MM.1S (cell line): ENCODE data around the gene PLEKHG4.

Source experiments
- DNase-seq: peaks from one replicate; pipeline ENCODE4 v3.0.0-alpha.2; 2015
- H2AFZ ChIP-seq: fragments of 300-600 bp; sonication (generic); 2 replicates; pipeline ENCODE4 v1.6.0; 2016; ENCODE audit warnings: antibody characterized with exemption, low read length
- H3F3A ChIP-seq: fragments of 300-600 bp; sonication (generic); 2 replicates; pipeline ENCODE4 v1.6.1; 2016; ENCODE audit warnings: mild to moderate bottlenecking, antibody characterized with exemption, low read length, moderate library complexity, mixed read lengths; ENCODE audit not compliant: insufficient read depth
- H3K27ac ChIP-seq: fragments of 300-600 bp; sonication (generic); 2 replicates; pipeline ENCODE4 v1.5.1; 2016; ENCODE audit warnings: mild to moderate bottlenecking, low read length
- H3K27me3 ChIP-seq: fragments of 300-600 bp; sonication (generic); replicated peaks from 2 replicates; pipeline ENCODE4 v1.6.0; 2016; ENCODE audit warnings: low read length; ENCODE audit not compliant: insufficient read depth
- H3K36me3 ChIP-seq: fragments of 300-600 bp; sonication (generic); replicated peaks from 2 replicates; pipeline ENCODE4 v1.6.1; 2016; ENCODE audit warnings: mild to moderate bottlenecking, low read length, mixed read lengths; ENCODE audit not compliant: insufficient read depth
- H3K4me1 ChIP-seq: fragments of 300-600 bp; sonication (generic); 2 replicates; pipeline ENCODE4 v1.6.1; 2016; ENCODE audit warnings: low read length, mixed read lengths
- H3K4me2 ChIP-seq: fragments of 300-600 bp; sonication (generic); 2 replicates; pipeline ENCODE4 v1.6.0; 2016; ENCODE audit warnings: low read depth, low read length
- H3K4me3 ChIP-seq: fragments of 300-600 bp; sonication (generic); 2 replicates; pipeline ENCODE4 v1.5.1; 2016; ENCODE audit warnings: low read length, mixed read lengths
- H3K79me2 ChIP-seq: fragments of 300-600 bp; sonication (generic); 2 replicates; pipeline ENCODE4 v1.6.1; 2016; ENCODE audit warnings: mixed run types, low read length, mixed read lengths
- H3K9ac ChIP-seq: fragments of 300-600 bp; sonication (generic); 2 replicates; pipeline ENCODE4 v1.6.1; 2016; ENCODE audit warnings: low read length, mixed read lengths
- H3K9me2 ChIP-seq: fragments of 300-600 bp; sonication (generic); replicated peaks from 2 replicates; pipeline ENCODE4 v1.6.1; 2016; ENCODE audit warnings: mild to moderate bottlenecking, low read length, mixed read lengths; ENCODE audit not compliant: insufficient read depth
- H3K9me3 ChIP-seq: fragments of 300-600 bp; sonication (generic); replicated peaks from 2 replicates; pipeline ENCODE4 v1.6.1; 2016; ENCODE audit warnings: mild to moderate bottlenecking, low read length, mixed read lengths; ENCODE audit not compliant: insufficient read depth
- H4K20me1 ChIP-seq: fragments of 300-600 bp; sonication (generic); 2 replicates; pipeline ENCODE4 v1.6.1; 2016; ENCODE audit warnings: mild to moderate bottlenecking, low read length, moderate library complexity, mixed read lengths; ENCODE audit not compliant: insufficient read depth
- EZH2 ChIP-seq: fragments of 300-600 bp; sonication (generic); optimal IDR thresholded peaks from 2 replicates; pipeline ENCODE3; 2017; ENCODE audit warnings: low read depth, mild to moderate bottlenecking, antibody characterized with exemption, low read length, mixed read lengths
- EZH2phosphoT487 ChIP-seq: fragments of 300-600 bp; sonication (generic); IDR thresholded peaks from 2 replicates; pipeline ENCODE4 v1.6.1; 2018; ENCODE audit warnings: antibody characterized with exemption, low read length
- TF ChIP-seq, protein P1 (sequence below): fragments of 300-600 bp; sonication (generic); IDR thresholded peaks from 2 replicates; pipeline ENCODE4 v1.5.1; 2016; ENCODE audit warnings: antibody characterized with exemption, low read length, mixed read lengths

Gene PLEKHG4

DNA sequence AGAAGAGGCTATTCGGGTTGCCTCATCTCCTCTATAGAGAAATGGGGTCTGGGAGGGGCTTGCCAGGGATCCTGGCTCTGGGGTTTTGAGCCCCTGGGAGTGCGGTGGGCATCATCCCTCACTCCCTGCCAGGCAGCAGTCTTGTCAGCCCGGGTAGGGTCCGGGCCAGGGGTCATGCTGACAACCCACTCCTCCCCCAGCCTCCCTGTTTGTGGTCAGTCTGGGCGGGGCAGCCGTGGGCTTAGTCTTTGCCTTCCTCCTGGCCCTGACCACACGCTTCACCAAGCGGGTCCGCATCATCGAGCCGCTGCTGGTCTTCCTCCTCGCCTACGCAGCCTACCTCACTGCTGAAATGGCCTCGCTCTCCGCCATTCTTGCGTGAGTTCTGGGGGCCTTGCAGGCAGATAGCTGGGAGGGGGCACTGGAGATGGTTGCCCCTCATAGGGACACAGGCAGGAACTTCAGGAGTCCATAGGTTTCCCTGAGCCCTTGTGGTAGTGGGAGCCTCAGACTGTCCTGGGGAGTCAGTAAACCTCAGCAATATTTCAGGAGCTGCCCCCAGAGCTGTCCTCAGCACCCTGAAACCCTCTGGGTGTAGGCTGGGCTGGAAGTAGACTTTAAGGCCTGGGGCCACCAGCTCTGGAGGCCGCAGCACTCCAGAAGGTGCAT is 23.6 kb upstream of the PLEKHG4 start:
- no peaks in the 10 kb centered on the region for H3K36me3 ChIP-seq
- H3K27ac ChIP-seq: no peak overlapping the region
- DNase-seq: no peak
- H2AFZ ChIP-seq: no peak overlapping the region
- no peaks in the 10 kb centered on the region for H3K9me2 ChIP-seq
- no peak overlapping the region for H3K4me2 ChIP-seq
- H4K20me1 ChIP-seq: no peaks in the 10 kb centered on the region
- no peaks in the 10 kb centered on the region for H3K79me2 ChIP-seq
- H3K9me3 ChIP-seq: no peaks in the 10 kb centered on the region
- H3F3A ChIP-seq: no peaks in the 10 kb centered on the region
- TF ChIP-seq EZH2phosphoT487 (no peak), EZH2 (no peak)
- TF ChIP-seq, protein P1, sequence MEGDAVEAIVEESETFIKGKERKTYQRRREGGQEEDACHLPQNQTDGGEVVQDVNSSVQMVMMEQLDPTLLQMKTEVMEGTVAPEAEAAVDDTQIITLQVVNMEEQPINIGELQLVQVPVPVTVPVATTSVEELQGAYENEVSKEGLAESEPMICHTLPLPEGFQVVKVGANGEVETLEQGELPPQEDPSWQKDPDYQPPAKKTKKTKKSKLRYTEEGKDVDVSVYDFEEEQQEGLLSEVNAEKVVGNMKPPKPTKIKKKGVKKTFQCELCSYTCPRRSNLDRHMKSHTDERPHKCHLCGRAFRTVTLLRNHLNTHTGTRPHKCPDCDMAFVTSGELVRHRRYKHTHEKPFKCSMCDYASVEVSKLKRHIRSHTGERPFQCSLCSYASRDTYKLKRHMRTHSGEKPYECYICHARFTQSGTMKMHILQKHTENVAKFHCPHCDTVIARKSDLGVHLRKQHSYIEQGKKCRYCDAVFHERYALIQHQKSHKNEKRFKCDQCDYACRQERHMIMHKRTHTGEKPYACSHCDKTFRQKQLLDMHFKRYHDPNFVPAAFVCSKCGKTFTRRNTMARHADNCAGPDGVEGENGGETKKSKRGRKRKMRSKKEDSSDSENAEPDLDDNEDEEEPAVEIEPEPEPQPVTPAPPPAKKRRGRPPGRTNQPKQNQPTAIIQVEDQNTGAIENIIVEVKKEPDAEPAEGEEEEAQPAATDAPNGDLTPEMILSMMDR: no peak
- H3K4me3 ChIP-seq: no peak overlapping the region
- no peak overlapping the region for H3K9ac ChIP-seq
- H3K27me3 ChIP-seq: 0 out of 2 replicates have a peak, but pooled peaks cover under 1% of the 10 kb centered on the region
- H3K4me1 ChIP-seq: no peaks in the 10 kb centered on the region

DNA sequence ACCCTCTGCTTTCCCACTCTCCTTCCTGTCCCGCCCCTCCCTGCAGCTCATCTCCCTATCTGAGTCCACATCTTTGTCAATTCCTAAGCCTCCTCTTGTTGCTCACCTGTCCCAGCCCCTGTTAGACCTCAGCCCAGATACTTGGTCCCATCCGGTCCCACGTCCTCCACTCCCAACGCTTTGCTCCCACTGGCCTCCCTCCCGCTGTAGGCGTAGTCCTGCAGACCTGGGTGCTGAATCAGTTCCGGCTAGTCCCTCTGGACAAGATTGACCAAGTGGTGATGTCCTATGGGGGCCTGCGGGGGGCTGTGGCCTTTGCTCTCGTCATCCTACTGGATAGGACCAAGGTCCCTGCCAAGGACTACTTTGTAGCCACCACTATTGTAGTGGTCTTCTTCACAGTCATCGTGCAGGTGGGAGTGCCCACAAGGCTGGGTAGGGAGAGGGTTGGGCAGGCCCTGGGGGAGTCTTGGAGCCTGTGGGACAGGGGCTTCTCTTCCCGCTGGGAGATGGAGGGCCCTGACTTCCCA is 22.6 kb upstream of the PLEKHG4 start:
- Histone ChIP-seq H3K4me1 (peaks cover 6% of the 10 kb centered on the region; the same call in 1 of the 2 replicates), H2AFZ (no peak overlapping the region), H3K9me2 (no peaks in the 10 kb centered on the region), H3K4me2 (no peak overlapping the region), H3K79me2 (no peaks in the 10 kb centered on the region), H3K9me3 (no peaks in the 10 kb centered on the region), H3K27ac (no peak overlapping the region), H3F3A (no peaks in the 10 kb centered on the region), H3K9ac (no peak overlapping the region), H4K20me1 (no peaks in the 10 kb centered on the region), H3K27me3 (no peaks in the 10 kb centered on the region), H3K36me3 (no peaks in the 10 kb centered on the region), H3K4me3 (no peak overlapping the region)
- DNase-seq: no peak
- TF ChIP-seq EZH2phosphoT487 (no peak), EZH2 (no peak)
- TF ChIP-seq, protein P1: no peak

DNA sequence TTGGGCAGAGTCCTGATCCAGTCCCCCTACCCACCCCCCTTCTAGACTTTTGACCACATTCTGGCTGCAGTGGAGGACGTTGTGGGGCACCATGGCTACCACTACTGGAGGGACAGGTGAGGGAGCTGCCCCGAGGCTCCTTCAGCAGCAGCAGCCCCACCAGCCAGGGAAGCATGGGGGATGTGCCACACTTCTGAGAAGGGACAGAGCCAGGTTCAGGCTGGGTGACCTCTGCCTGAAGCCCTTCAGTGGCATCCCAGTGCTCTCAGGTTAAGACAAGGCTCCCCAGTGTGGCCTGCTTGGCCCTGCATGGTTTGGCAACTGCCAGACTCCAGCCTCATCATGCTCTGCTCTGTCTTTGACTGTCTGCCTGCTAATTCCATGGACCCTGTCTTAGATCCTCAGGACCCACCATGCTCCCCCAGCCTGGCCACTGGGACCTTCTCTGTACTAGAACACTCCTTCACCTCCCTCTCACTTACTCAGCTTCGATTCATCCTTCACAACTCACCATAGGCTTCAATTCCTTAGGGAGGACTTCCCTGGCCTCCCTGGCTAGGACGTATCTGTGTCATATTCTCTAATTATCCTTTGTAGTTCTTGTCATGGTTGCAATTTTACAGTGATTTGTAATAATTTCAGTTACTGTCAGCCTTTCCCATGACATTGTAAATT is 21.7 kb upstream of the PLEKHG4 start:
- no peak overlapping the region for H3K4me3 ChIP-seq
- H3K9ac ChIP-seq: no peak overlapping the region
- no peaks in the 10 kb centered on the region for H3K9me2 ChIP-seq
- H3K27me3 ChIP-seq: no peaks in the 10 kb centered on the region
- H3F3A ChIP-seq: no peaks in the 10 kb centered on the region
- no peaks in the 10 kb centered on the region for H3K79me2 ChIP-seq
- H2AFZ ChIP-seq: no peak overlapping the region
- H4K20me1 ChIP-seq: no peaks in the 10 kb centered on the region
- H3K4me1 ChIP-seq: peaks cover 6% of the 10 kb centered on the region; the same call in 1 of the 2 replicates
- no peaks in the 10 kb centered on the region for H3K36me3 ChIP-seq
- no peak overlapping the region for H3K27ac ChIP-seq
- H3K9me3 ChIP-seq: no peaks in the 10 kb centered on the region
- no peak overlapping the region for H3K4me2 ChIP-seq
- DNase-seq: no peak
- TF ChIP-seq EZH2 (no peak), EZH2phosphoT487 (no peak)
- TF ChIP-seq, protein P1: no peak
